OCI-LY1 (cell line): Measurements from ENCODE around the gene KRTAP9-1.
"Not testable (repeated sequence)": the region's sequence is repeated elsewhere in the genome, so short reads cannot be mapped to it uniquely, and the experiment has no call there.

Experiments
- H2AFZ ChIP-seq: fragments of 200-600 bp; sonication (generic), shearing (Covaris generic); 2 replicates; pipeline ENCODE4 v1.6.0; 2014; ENCODE audit warnings: antibody characterized with exemption, mild to moderate bottlenecking, low read length
- H3F3A ChIP-seq: fragments of 200-600 bp; sonication (generic), shearing (Covaris generic); 2 replicates; pipeline ENCODE4 v1.6.0; 2014; ENCODE audit warnings: mild to moderate bottlenecking, antibody characterized with exemption, low read length, moderate library complexity; ENCODE audit not compliant: insufficient read depth
- H3K27ac ChIP-seq: fragments of 200-600 bp; sonication (generic); 2 replicates; pipeline ENCODE4 v1.5.1; 2014; ENCODE audit warnings: low read length, mixed run types, mild to moderate bottlenecking, low read depth; ENCODE audit not compliant: poor library complexity, severe bottlenecking
- H3K27me3 ChIP-seq: fragments of 200-600 bp; sonication (generic); 2 replicates; pipeline ENCODE4 v1.6.0; 2014; ENCODE audit warnings: antibody characterized with exemption, mild to moderate bottlenecking, low read length, moderate library complexity; ENCODE audit not compliant: insufficient read depth
- H3K36me3 ChIP-seq: fragments of 200-600 bp; sonication (generic); 2 replicates; pipeline ENCODE4 v1.6.1; 2014; ENCODE audit warnings: mild to moderate bottlenecking, antibody characterized with exemption, low read length, moderate library complexity, mixed read lengths; ENCODE audit not compliant: insufficient read depth
- H3K4me1 ChIP-seq: fragments of 200-600 bp; sonication (generic); 2 replicates; pipeline ENCODE4 v1.5.1; 2014; ENCODE audit warnings: mild to moderate bottlenecking, low read length, moderate library complexity; ENCODE audit not compliant: insufficient read depth, severe bottlenecking
- H3K4me2 ChIP-seq: fragments of 200-600 bp; sonication (generic), shearing (Covaris generic); 2 replicates; pipeline ENCODE4 v1.6.1; 2014; ENCODE audit warnings: low read length
- H3K4me3 ChIP-seq: fragments of 200-600 bp; sonication (generic); 2 replicates; pipeline ENCODE4 v1.5.1; 2014; ENCODE audit warnings: low read length, low read depth, mild to moderate bottlenecking, mixed read lengths; ENCODE audit not compliant: poor library complexity, severe bottlenecking
- H3K79me2 ChIP-seq: fragments of 200-600 bp; shearing (Covaris generic); 2 replicates; pipeline ENCODE4 v1.6.1; 2016; ENCODE audit warnings: mixed run types, low read length, mixed read lengths; ENCODE audit not compliant: insufficient read depth
- H3K9ac ChIP-seq: fragments of 200-600 bp; sonication (generic), shearing (Covaris generic); 2 replicates; pipeline ENCODE4 v1.6.1; 2014; ENCODE audit warnings: mild to moderate bottlenecking, low read length, mixed read lengths
- H3K9me2 ChIP-seq: fragments of 200-600 bp; sonication (generic), shearing (Covaris generic); 2 replicates; pipeline ENCODE4 v1.6.1; 2014; ENCODE audit warnings: low read depth, mild to moderate bottlenecking, low read length, mixed read lengths
- H3K9me3 ChIP-seq: fragments of 200-600 bp; shearing (Covaris generic); 2 replicates; pipeline ENCODE4 v1.6.1; 2014; ENCODE audit warnings: low read length, mixed read lengths
- H4K20me1 ChIP-seq: fragments of 200-600 bp; sonication (generic), shearing (Covaris generic); 2 replicates; pipeline ENCODE4 v1.6.0; 2016; ENCODE audit warnings: mild to moderate bottlenecking, low read length; ENCODE audit not compliant: insufficient read depth
- CTCF ChIP-seq: fragments of 200-600 bp; sonication (generic), shearing (Covaris generic); IDR thresholded peaks from 2 replicates; pipeline ENCODE4 v1.5.1; 2017; ENCODE audit warnings: mild to moderate bottlenecking, antibody characterized with exemption, low read length, moderate library complexity, mixed read lengths
- EZH2 ChIP-seq: fragments of 200-600 bp; sonication (generic), shearing (Covaris generic); IDR thresholded peaks from 2 replicates; pipeline ENCODE4 v1.8.0; 2017; ENCODE audit warnings: borderline replicate concordance, mixed run types, mild to moderate bottlenecking, antibody characterized with exemption, low read length, moderate library complexity, mixed read lengths

KRTAP9-1 gene

GRCh38 chr17:41189837-41190318 lies at the start of gene KRTAP9-1:
TSS of gene KRTAP9-1 (plus strand) at chr17:41189887. CDS start at chr17:41189887, 0 bp downstream.
- not testable (repeated sequence) for H3K79me2 ChIP-seq, H3K9me2 ChIP-seq, H3K36me3 ChIP-seq, H3K27ac ChIP-seq, H3K4me2 ChIP-seq, H3K9me3 ChIP-seq, H2AFZ ChIP-seq, H3K27me3 ChIP-seq, H4K20me1 ChIP-seq, H3K9ac ChIP-seq, H3K4me1 ChIP-seq, H3F3A ChIP-seq, H3K4me3 ChIP-seq

GRCh38 chr17:41140360-41141131 lies 49.1 kb upstream of the KRTAP9-1 start, which contains the start of gene KRTAP4-6:
TSS of gene KRTAP4-6 (minus strand) at chr17:41140544. CDS start at chr17:41140487, 57 bp downstream.
- Histone ChIP-seq H4K20me1 (no peaks in the 10 kb centered on the region), H3F3A (no peaks in the 10 kb centered on the region), H3K9ac (no peak within 1 kb of the TSS), H3K4me2 (no peak within 1 kb of the TSS), H3K36me3 (no peaks in the 10 kb centered on the region; the same call in 1 of the 2 replicates), H3K79me2 (no peaks in the 10 kb centered on the region), H3K4me1 (no peaks in the 10 kb centered on the region), H3K27me3 (no peaks in the 10 kb centered on the region), H3K4me3 (no peak within 1 kb of the TSS), H3K9me2 (no peaks in the 10 kb centered on the region), H3K9me3 (0 out of 2 replicates have a peak, but pooled peaks cover 3% of the 10 kb centered on the region), H3K27ac (no peak within 1 kb of the TSS), H2AFZ (no peak within 1 kb of the TSS)
- no peak for TF ChIP-seq EZH2
- no peak for TF ChIP-seq CTCF

GRCh38 chr17:41141361-41141760 lies 48.3 kb upstream of the KRTAP9-1 start:
- TF ChIP-seq EZH2 = no peak
- no peak for TF ChIP-seq CTCF
- Histone ChIP-seq H3K4me3 (no peak overlapping the region), H3K36me3 (no peaks in the 10 kb centered on the region; the same call in 1 of the 2 replicates), H3K9me2 (no peaks in the 10 kb centered on the region), H3K9ac (no peak overlapping the region), H2AFZ (no peak overlapping the region), H3K27me3 (no peaks in the 10 kb centered on the region), H3F3A (no peaks in the 10 kb centered on the region), H3K4me1 (no peaks in the 10 kb centered on the region), H3K27ac (no peak overlapping the region), H3K4me2 (no peak overlapping the region), H4K20me1 (no peaks in the 10 kb centered on the region), H3K79me2 (no peaks in the 10 kb centered on the region), H3K9me3 (0 out of 2 replicates have a peak, but pooled peaks cover 3% of the 10 kb centered on the region)
